ENCODE measurements around the gene OR10D3.
"Not testable (repeated sequence)": the region's sequence is repeated elsewhere in the genome, so short reads cannot be mapped to it uniquely, and the experiment has no call there.

OR10D3 gene

GRCh38 chr11:124183068-124183467, at the start of gene OR10D3:
TSS of gene OR10D3 (plus strand) at chr11:124183345. CDS start at chr11:124185270, 1,925 bp downstream.
- DNase-seq, result no peak

GRCh38 chr11:124143034-124143433, 40.1 kb upstream of the OR10D3 start:
- no peak for DNase-seq

GRCh38 chr11:124147951-124148350, 35.2 kb upstream of the OR10D3 start:
- no peak for DNase-seq

GRCh38 chr11:124150684-124151083, 32.5 kb upstream of the OR10D3 start:
- peak in 1 of 2 donors; percentile 11 for DNase-seq

- no peak for DNase-seq
These were observed 30.3 kb upstream of the OR10D3 start for GRCh38 chr11:124152770-124153407.

- no peak for DNase-seq
These were observed 29.3 kb upstream of the OR10D3 start for GRCh38 chr11:124153821-124154220.

GRCh38 chr11:124159481-124159880, 23.7 kb upstream of the OR10D3 start:
- DNase-seq, result no peak

- no peak for DNase-seq
These were observed 22.2 kb upstream of the OR10D3 start for GRCh38 chr11:124160986-124161385.

GRCh38 chr11:124167826-124168231, 15.3 kb upstream of the OR10D3 start:
- DNase-seq, result no peak

- no peak for DNase-seq
These were observed 14.3 kb upstream of the OR10D3 start for GRCh38 chr11:124168796-124169195.

- not testable (repeated sequence) for DNase-seq
These were observed 12.8 kb upstream of the OR10D3 start for GRCh38 chr11:124170315-124170714.

- DNase-seq, result no peak
These were observed 12.2 kb upstream of the OR10D3 start for GRCh38 chr11:124170801-124171586.

- DNase-seq, result no peak
These were observed 11.0 kb upstream of the OR10D3 start for GRCh38 chr11:124172101-124172500.

GRCh38 chr11:124172599-124172998, 10.5 kb upstream of the OR10D3 start:
- no peak for DNase-seq

- DNase-seq, result no peak
These were observed 9.1 kb upstream of the OR10D3 start for GRCh38 chr11:124174001-124174583.

- DNase-seq, result no peak
These were observed 6.0 kb upstream of the OR10D3 start for GRCh38 chr11:124176925-124177715.

- DNase-seq, result no peak
These were observed 3.8 kb upstream of the OR10D3 start for GRCh38 chr11:124179310-124179709.

GRCh38 chr11:124190298-124191139, 7.4 kb downstream of the OR10D3 start:
- DNase-seq, result no peak

GRCh38 chr11:124193221-124194010, 10.3 kb downstream of the OR10D3 start:
- DNase-seq, result no peak

GRCh38 chr11:124194293-124195188, 11.4 kb downstream of the OR10D3 start:
- DNase-seq, result no peak
